Neuronal stem cell (in vitro differentiated cells): ENCODE measurements around the gene PIK3CG.
"Not testable (repeated sequence)": the region's sequence is repeated elsewhere in the genome, so short reads cannot be mapped to it uniquely, and the experiment has no call there.

Source experiments
- DNase-seq: peaks from one replicate; pipeline ENCODE4 v3.0.0-alpha.2; 2013; ENCODE audit warnings: low spot score
- H2AFZ ChIP-seq: one replicate; pipeline ENCODE4 v1.6.1; 2013; ENCODE audit warnings: mild to moderate bottlenecking, low read length, inconsistent platforms
- H2AK5ac ChIP-seq: 2 replicates; pipeline ENCODE4 v1.6.1; 2013; ENCODE audit warnings: low read depth, mild to moderate bottlenecking, inconsistent platforms, low read length, moderate library complexity, mixed read lengths
- H2BK120ac ChIP-seq: 2 replicates; pipeline ENCODE4 v1.6.1; 2013; ENCODE audit warnings: low read depth, mild to moderate bottlenecking, inconsistent platforms, low read length, moderate library complexity, mixed read lengths
- H2BK12ac ChIP-seq: one replicate; pipeline ENCODE4 v1.6.1; 2013; ENCODE audit warnings: low read length, inconsistent platforms
- H2BK15ac ChIP-seq: 2 replicates; pipeline ENCODE4 v1.6.1; 2013; ENCODE audit warnings: mild to moderate bottlenecking, low read length, inconsistent platforms, mixed read lengths
- H2BK5ac ChIP-seq: one replicate; pipeline ENCODE4 v1.6.1; 2013; ENCODE audit warnings: inconsistent platforms, mild to moderate bottlenecking, low read length, moderate library complexity
- H3K14ac ChIP-seq: one replicate; pipeline ENCODE4 v1.6.1; 2013; ENCODE audit warnings: low read length, inconsistent platforms
- H3K18ac ChIP-seq: 2 replicates; pipeline ENCODE4 v1.6.1; 2013; ENCODE audit warnings: low read length, inconsistent platforms
- H3K23ac ChIP-seq: 2 replicates; pipeline ENCODE4 v1.6.1; 2013; ENCODE audit warnings: low read depth, mild to moderate bottlenecking, mixed read lengths, low read length, inconsistent platforms; ENCODE audit not compliant: poor library complexity
- H3K27ac ChIP-seq: replicated peaks from 3 replicates; pipeline ENCODE4 v1.5.1; 2013; ENCODE audit warnings: low read length, inconsistent platforms
- H3K27me3 ChIP-seq, 3 experiments: 2 replicates each; pipeline ENCODE4 v1.6.1; 2013; ENCODE audit warnings: low read length in 3 of 3, mild to moderate bottlenecking in 2 of 3, inconsistent platforms in 1 of 3, low read depth in 1 of 3, mixed read lengths in 1 of 3, moderate library complexity in 1 of 3; ENCODE audit not compliant: control insufficient read depth in 3 of 3, insufficient read depth in 3 of 3
- H3K36me3 ChIP-seq, 2 donors: replicated peaks in 1 of 2; 2 replicates each; pipeline ENCODE4 v1.6.1; 2013; ENCODE audit warnings: low read length in 2 of 2; ENCODE audit not compliant: control insufficient read depth in 2 of 2, insufficient read depth in 2 of 2
- H3K4ac ChIP-seq: 2 replicates; pipeline ENCODE4 v1.6.1; 2013; ENCODE audit warnings: inconsistent platforms, mild to moderate bottlenecking, low read length, moderate library complexity
- H3K4me1 ChIP-seq, 2 donors: 1 replicate in 1 of 2; 2 replicates in 1 of 2; pipeline ENCODE4 v1.6.1; 2013; ENCODE audit warnings: low read length in 2 of 2, low read depth in 1 of 2; ENCODE audit not compliant: control insufficient read depth in 2 of 2, insufficient read depth in 1 of 2
- H3K4me2 ChIP-seq: one replicate; pipeline ENCODE4 v1.6.1; 2013; ENCODE audit warnings: mild to moderate bottlenecking, low read length, inconsistent platforms; ENCODE audit not compliant: insufficient read depth, poor library complexity, severe bottlenecking
- H3K4me3 ChIP-seq, 2 donors: 2 replicates each; pipeline ENCODE4 v1.5.1; 2013; ENCODE audit warnings: low read length in 2 of 2, mild to moderate bottlenecking in 2 of 2, inconsistent platforms in 1 of 2, moderate library complexity in 1 of 2
- H3K79me1 ChIP-seq: one replicate; pipeline ENCODE4 v1.6.1; 2013; ENCODE audit warnings: low read depth, mild to moderate bottlenecking, inconsistent platforms, low read length, moderate library complexity
- H3K9ac ChIP-seq: one replicate; pipeline ENCODE4 v1.6.1; 2013; ENCODE audit warnings: mild to moderate bottlenecking, low read depth, low read length, inconsistent platforms; ENCODE audit not compliant: poor library complexity
- H3K9me3 ChIP-seq, 2 donors: replicated peaks in 1 of 2; 2 replicates each; pipeline versions ENCODE3 to v1.6.1; 2013; ENCODE audit warnings: low read length in 2 of 2, mild to moderate bottlenecking in 2 of 2, inconsistent platforms in 1 of 2, low read depth in 1 of 2, mixed read lengths in 1 of 2, moderate library complexity in 1 of 2; ENCODE audit not compliant: control insufficient read depth in 2 of 2, insufficient read depth in 1 of 2
- H4K8ac ChIP-seq: one replicate; pipeline ENCODE4 v1.6.1; 2013; ENCODE audit warnings: low read depth, mild to moderate bottlenecking, inconsistent platforms, low read length, moderate library complexity
- H4K91ac ChIP-seq: one replicate; pipeline ENCODE4 v1.6.1; 2013; ENCODE audit warnings: low read length, low read depth, mild to moderate bottlenecking, inconsistent platforms; ENCODE audit not compliant: poor library complexity
- WGBS, 2 donors: extraction: QIAGEN DNeasy Blood & Tissue Kit; methylation state at CpG; one replicate each; pipeline ENCODE4 v1.1.7; 2013; ENCODE audit warnings: missing lambda C conversion rate in 2 of 2, mixed read lengths in 1 of 2; ENCODE audit not compliant: insufficient read length in 2 of 2, insufficient replicate concordance in 1 of 2; ENCODE audit errors: extremely low coverage in 2 of 2; 5-methylcytosine and 5-hydroxymethylcytosine counted together

PIK3CG gene

DNA sequence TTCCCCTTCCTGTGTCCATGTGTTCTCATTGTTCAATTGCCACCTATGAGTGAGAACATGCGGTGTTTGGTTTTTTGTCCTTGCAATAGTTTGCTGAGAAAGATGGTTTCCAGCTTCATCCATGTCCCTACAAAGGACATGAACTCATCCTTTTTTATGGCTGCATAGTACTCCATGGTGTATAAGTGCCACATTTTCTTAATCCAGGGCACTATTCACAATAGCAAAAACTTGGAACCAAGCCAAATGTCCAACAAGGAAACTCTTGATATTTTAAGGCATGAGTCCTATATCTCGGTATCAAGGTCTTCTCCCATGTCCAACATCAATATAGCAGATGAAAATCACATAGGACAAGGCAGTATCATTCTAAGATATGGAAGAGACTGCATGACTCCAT is 64.5 kb downstream of the PIK3CG start:
- H4K8ac ChIP-seq, H3K23ac ChIP-seq, H4K91ac ChIP-seq, H2BK5ac ChIP-seq, H2AFZ ChIP-seq, H3K4me2 ChIP-seq, H2BK12ac ChIP-seq, H3K4ac ChIP-seq, H3K4me1 ChIP-seq, H3K27ac ChIP-seq, H3K14ac ChIP-seq, H3K18ac ChIP-seq, H3K9ac ChIP-seq, H2BK120ac ChIP-seq, H3K27me3 ChIP-seq, H3K36me3 ChIP-seq, H3K79me1 ChIP-seq, DNase-seq, H3K9me3 ChIP-seq, H2BK15ac ChIP-seq, H3K4me3 ChIP-seq, H2AK5ac ChIP-seq: not testable (repeated sequence)
- WGBS, 2 donors = no CpG with 5 or more reads among the region's 2 CpGs

DNA sequence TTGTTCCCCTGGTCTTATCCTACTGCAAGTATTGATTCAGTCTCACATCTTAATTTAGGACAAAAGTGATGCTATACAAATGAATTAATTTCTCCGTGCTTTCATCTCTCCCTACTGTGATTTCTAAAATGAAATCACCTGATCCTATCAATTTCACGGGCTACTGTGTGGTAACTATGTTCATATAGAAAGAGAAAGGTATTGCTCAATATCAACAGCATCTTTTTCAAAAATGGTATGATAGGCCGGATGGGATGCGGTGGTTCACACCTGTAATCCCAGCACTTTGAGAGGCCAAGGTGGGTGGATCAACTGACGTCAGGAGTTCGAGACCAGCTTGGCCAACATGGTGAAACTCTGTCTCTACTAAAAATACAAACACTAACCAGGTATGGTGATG is 71.2 kb downstream of the PIK3CG start:
- Histone ChIP-seq H3K9me3 (no peaks in the 10 kb centered on the region), H2BK5ac (no peak overlapping the region), H3K4me3 (no peak overlapping the region), H2BK12ac (no peak overlapping the region), H4K8ac (no peak overlapping the region), H2AFZ (no peak overlapping the region), H2BK120ac (no peak overlapping the region), H3K79me1 (no peaks in the 10 kb centered on the region), H3K9ac (no peak overlapping the region), H2AK5ac (no peak overlapping the region), H3K4me2 (no peak overlapping the region), H3K27me3 (no peaks in the 10 kb centered on the region), H3K4me1 (no peaks in the 10 kb centered on the region), H2BK15ac (no peak overlapping the region), H3K36me3 (no peaks in the 10 kb centered on the region), H4K91ac (no peak overlapping the region), H3K14ac (no peak overlapping the region), H3K18ac (no peak overlapping the region), H3K4ac (no peak overlapping the region), H3K27ac (no peak overlapping the region), H3K23ac (no peak overlapping the region)
- WGBS, 2 donors = no CpG with 5 or more reads among the region's 6 CpGs
- DNase-seq = no peak

DNA sequence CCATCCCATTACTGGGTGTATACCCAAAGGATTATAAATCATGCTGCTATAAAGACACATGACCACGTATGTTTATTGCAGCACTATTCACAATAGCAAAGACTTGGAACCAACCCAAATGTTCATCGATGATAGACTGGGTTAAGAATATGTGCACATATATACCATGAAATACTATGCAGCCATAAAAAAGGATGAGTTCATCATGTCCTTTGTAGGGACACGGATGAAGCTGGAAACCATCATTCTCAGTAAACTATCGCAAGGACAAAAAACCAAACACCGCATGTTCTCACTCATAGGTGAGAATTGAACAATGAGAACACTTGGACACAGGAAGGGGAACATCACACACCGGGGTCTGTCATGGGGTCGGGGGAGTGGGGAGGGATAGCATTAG is 73.0 kb downstream of the PIK3CG start:
- H3K79me1 ChIP-seq, H3K18ac ChIP-seq, H3K4me2 ChIP-seq, H3K9me3 ChIP-seq, H3K23ac ChIP-seq, H3K14ac ChIP-seq, H2BK12ac ChIP-seq, H4K8ac ChIP-seq, H2AFZ ChIP-seq, H2AK5ac ChIP-seq, H3K4me3 ChIP-seq, H3K27me3 ChIP-seq, H3K27ac ChIP-seq, H3K4ac ChIP-seq, H3K4me1 ChIP-seq, H3K36me3 ChIP-seq, H2BK120ac ChIP-seq, H3K9ac ChIP-seq, DNase-seq, H4K91ac ChIP-seq, H2BK5ac ChIP-seq, H2BK15ac ChIP-seq: not testable (repeated sequence)
- no CpG with 5 or more reads among the region's 7 CpGs for WGBS, 2 donors

DNA sequence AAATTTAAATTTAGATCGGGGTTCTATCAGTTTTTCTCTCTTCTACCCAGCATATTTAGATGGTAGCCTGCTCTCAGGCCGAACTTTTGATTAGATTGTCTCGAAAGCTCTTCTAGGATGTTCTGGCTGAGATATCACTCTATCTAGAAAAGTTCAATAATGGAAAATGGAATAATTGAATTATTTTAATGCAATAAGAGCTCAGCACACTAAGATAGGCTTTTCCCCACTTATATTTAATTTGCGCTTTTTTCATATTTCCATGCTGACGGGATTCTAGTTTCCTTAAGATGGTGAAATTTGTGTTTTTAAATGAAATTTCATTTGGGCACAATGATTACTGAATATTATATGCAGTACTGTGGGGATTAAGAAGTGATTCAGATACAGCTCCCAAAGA is 73.7 kb downstream of the PIK3CG start:
- H3K4me1 ChIP-seq = no peaks in the 10 kb centered on the region

More for the DNA sequence above, 73.7 kb downstream of the PIK3CG start:
- no peak overlapping the region for H3K9ac ChIP-seq
- H3K4ac ChIP-seq = no peak overlapping the region
- H2BK12ac ChIP-seq = no peak overlapping the region
- H2BK5ac ChIP-seq = no peak overlapping the region
- no peaks in the 10 kb centered on the region for H3K9me3 ChIP-seq
- no peak overlapping the region for H2AFZ ChIP-seq
- no peak overlapping the region for H4K91ac ChIP-seq
- no peak overlapping the region for H3K4me2 ChIP-seq
- no CpG with 5 or more reads among the region's 5 CpGs for WGBS, 2 donors
- no peak overlapping the region for H2BK15ac ChIP-seq
- no peaks in the 10 kb centered on the region for H3K79me1 ChIP-seq
- no peak overlapping the region for H2BK120ac ChIP-seq
- H3K4me3 ChIP-seq = no peak overlapping the region
- H3K36me3 ChIP-seq = no peaks in the 10 kb centered on the region
- no peak overlapping the region for H3K27ac ChIP-seq
- no peak overlapping the region for H2AK5ac ChIP-seq
- no peak overlapping the region for H4K8ac ChIP-seq
- H3K27me3 ChIP-seq = no peaks in the 10 kb centered on the region
- no peak overlapping the region for H3K14ac ChIP-seq
- DNase-seq = no peak
- no peak overlapping the region for H3K23ac ChIP-seq
- H3K18ac ChIP-seq = no peak overlapping the region
